Mesenchymal stem cell (in vitro differentiated cells and primary cell): Measurements from ENCODE around the gene MBD6.

Experiments
- DNase-seq: peaks from one replicate; pipeline ENCODE4 v3.0.0-alpha.2; 2013
- H2AFZ ChIP-seq: one replicate; pipeline ENCODE4 v1.6.1; 2013; ENCODE audit warnings: low read depth, mild to moderate bottlenecking, control low read depth, inconsistent platforms, low read length, moderate library complexity
- H2AK5ac ChIP-seq: 2 replicates; pipeline ENCODE4 v1.6.1; 2013; ENCODE audit warnings: low read length, moderate library complexity, mild to moderate bottlenecking, inconsistent platforms; ENCODE audit not compliant: severe bottlenecking
- H2BK120ac ChIP-seq: one replicate; pipeline ENCODE4 v1.6.1; 2013; ENCODE audit warnings: low read depth, mild to moderate bottlenecking, inconsistent platforms, low read length, moderate library complexity
- H2BK12ac ChIP-seq, 2 experiments: one replicate each; pipeline ENCODE4 v1.6.1; 2013; ENCODE audit warnings: inconsistent platforms in 2 of 2, low read length in 2 of 2, mild to moderate bottlenecking in 2 of 2, moderate library complexity in 2 of 2, control low read depth in 1 of 2
- H2BK15ac ChIP-seq: one replicate; pipeline ENCODE4 v1.6.1; 2013; ENCODE audit warnings: mild to moderate bottlenecking, low read depth, inconsistent platforms; ENCODE audit not compliant: poor library complexity, severe bottlenecking
- H2BK5ac ChIP-seq: 2 replicates; pipeline ENCODE4 v1.6.1; 2013; ENCODE audit warnings: low read depth, mild to moderate bottlenecking, low read length, control low read depth, inconsistent platforms; ENCODE audit not compliant: poor library complexity, severe bottlenecking
- H3K14ac ChIP-seq, 2 experiments: one replicate each; pipeline ENCODE4 v1.6.1; 2013; ENCODE audit warnings: inconsistent platforms in 2 of 2, low read length in 2 of 2, control low read depth in 1 of 2, mild to moderate bottlenecking in 1 of 2, moderate library complexity in 1 of 2
- H3K18ac ChIP-seq, 2 experiments: one replicate each; pipeline ENCODE4 v1.6.1; 2013; ENCODE audit warnings: inconsistent platforms in 2 of 2, low read length in 2 of 2, control low read depth in 1 of 2, low read depth in 1 of 2, mild to moderate bottlenecking in 1 of 2
- H3K23ac ChIP-seq, 2 experiments: one replicate each; pipeline ENCODE4 v1.6.1; 2013; ENCODE audit warnings: inconsistent platforms in 2 of 2, low read length in 2 of 2, mild to moderate bottlenecking in 2 of 2, moderate library complexity in 2 of 2, control low read depth in 1 of 2
- H3K27ac ChIP-seq: 2 replicates; pipeline ENCODE4 v1.5.1; 2013; ENCODE audit warnings: mild to moderate bottlenecking, moderate library complexity, low read length, control low read depth, inconsistent platforms; ENCODE audit not compliant: poor library complexity, severe bottlenecking
- H3K27me3 ChIP-seq, 2 experiments: 2 replicates each; pipeline versions ENCODE4 v1.6.1 to v1.7.0; 2013; ENCODE audit warnings: low read length in 2 of 2, mild to moderate bottlenecking in 2 of 2, moderate library complexity in 2 of 2, control low read depth in 1 of 2, inconsistent platforms in 1 of 2; ENCODE audit not compliant: control insufficient read depth in 1 of 2, insufficient read depth in 1 of 2
- H3K36me3 ChIP-seq, 2 experiments: 2 replicates each; pipeline versions ENCODE4 v1.6.1 to v1.7.0; 2013; ENCODE audit warnings: low read length in 2 of 2, control low read depth in 1 of 2, inconsistent platforms in 1 of 2, low read depth in 1 of 2, mild to moderate bottlenecking in 1 of 2; ENCODE audit not compliant: insufficient read depth in 2 of 2, control insufficient read depth in 1 of 2
- H3K4ac ChIP-seq, 2 experiments: one replicate each; pipeline ENCODE4 v1.6.1; 2013; ENCODE audit warnings: inconsistent platforms in 2 of 2, low read length in 2 of 2, mild to moderate bottlenecking in 2 of 2, moderate library complexity in 2 of 2, control low read depth in 1 of 2, low read depth in 1 of 2
- H3K4me1 ChIP-seq: 2 replicates; pipeline ENCODE4 v1.6.1; 2013; ENCODE audit warnings: low read depth, low read length, control low read depth; ENCODE audit not compliant: control insufficient read depth, insufficient read depth
- H3K4me2 ChIP-seq: 2 replicates; pipeline ENCODE4 v1.6.1; 2013; ENCODE audit warnings: low read length, mild to moderate bottlenecking, inconsistent platforms; ENCODE audit not compliant: poor library complexity, severe bottlenecking
- H3K4me3 ChIP-seq, 2 experiments: 2 replicates each; pipeline versions ENCODE4 v1.5.1 to v1.7.0; 2013; ENCODE audit warnings: low read length in 2 of 2, mild to moderate bottlenecking in 2 of 2, control low read depth in 1 of 2, low read depth in 1 of 2; ENCODE audit not compliant: insufficient read depth in 1 of 2
- H3K79me1 ChIP-seq: replicated peaks from 2 replicates; pipeline ENCODE4 v1.6.1; 2013; ENCODE audit warnings: mild to moderate bottlenecking, control low read depth, low read length, inconsistent platforms; ENCODE audit not compliant: poor library complexity, severe bottlenecking
- H3K9ac ChIP-seq: 2 replicates; pipeline ENCODE4 v1.7.0; 2013; ENCODE audit warnings: mild to moderate bottlenecking, low read length, moderate library complexity
- H3K9me3 ChIP-seq: 2 replicates; pipeline ENCODE4 v1.7.0; 2013; ENCODE audit warnings: mild to moderate bottlenecking, low read length; ENCODE audit not compliant: control insufficient read depth
- H4K8ac ChIP-seq: one replicate; pipeline ENCODE4 v1.6.1; 2013; ENCODE audit warnings: inconsistent platforms, mild to moderate bottlenecking, low read length, moderate library complexity
- H4K91ac ChIP-seq: one replicate; pipeline ENCODE4 v1.6.1; 2013; ENCODE audit warnings: mild to moderate bottlenecking, low read length, inconsistent platforms
- WGBS: methylation state at CpG from one replicate; pipeline ENCODE4 v1.1.7; 2013; ENCODE audit warnings: mixed read lengths; 5-methylcytosine and 5-hydroxymethylcytosine counted together

Gene MBD6

DNA sequence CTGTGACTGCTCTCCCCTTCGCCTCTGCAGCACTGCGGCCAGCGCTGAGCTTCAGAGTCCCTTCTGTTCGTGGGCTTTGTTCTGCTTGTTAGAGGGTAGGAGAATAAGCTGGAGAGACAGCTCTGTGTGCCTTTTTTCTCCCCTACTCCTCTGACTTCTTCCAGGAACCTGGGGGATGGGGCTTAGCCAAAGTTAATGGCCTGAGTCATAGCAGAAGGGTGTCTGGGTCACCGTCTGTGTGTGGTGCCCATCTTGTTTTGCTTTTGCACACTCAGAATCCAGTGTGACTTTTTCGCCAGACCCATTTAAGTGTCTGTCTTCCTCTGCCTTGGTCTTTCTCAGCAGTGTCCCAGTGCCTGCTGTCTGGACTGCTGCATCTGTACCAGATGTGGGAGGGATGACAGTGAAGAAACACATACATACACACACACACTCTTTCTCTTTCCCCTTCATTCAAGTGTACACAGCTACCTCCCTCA is 30.2 kb downstream of the MBD6 start:
- Histone ChIP-seq H3K14ac (no peak overlapping the region), H3K4ac (no peak overlapping the region), H4K8ac (no peak overlapping the region), H3K4me2 (no peak overlapping the region), H2BK15ac (no peak overlapping the region), H3K27ac (no peak overlapping the region), H3K23ac (no peak overlapping the region), H2BK5ac (no peak overlapping the region), H3K79me1 (no peaks in the 10 kb centered on the region), H3K18ac (no peak overlapping the region), H2AFZ (no peak overlapping the region), H3K36me3 (no peaks in the 10 kb centered on the region), H3K27me3 (peaks cover 28 to 44% of the 10 kb centered on the region in 2 experiments), H3K9ac (no peak overlapping the region), H2BK120ac (no peak overlapping the region), H3K9me3 (no peaks in the 10 kb centered on the region), H4K91ac (no peak overlapping the region), H3K4me3 (no peak overlapping the region), H2BK12ac (no peak overlapping the region), H2AK5ac (no peak overlapping the region), H3K4me1 (peaks cover 20% of the 10 kb centered on the region)
- WGBS = 14% methylated on average over 2 of the region's 6 CpGs
- DNase-seq = peak; percentile 78

- peaks cover 25 to 40% of the 10 kb centered on the region in 2 experiments for H3K27me3 ChIP-seq
- DNase-seq = no peak
These were observed 30.9 kb downstream of the MBD6 start for GRCh38 chr12:57553343-57554202.

DNA sequence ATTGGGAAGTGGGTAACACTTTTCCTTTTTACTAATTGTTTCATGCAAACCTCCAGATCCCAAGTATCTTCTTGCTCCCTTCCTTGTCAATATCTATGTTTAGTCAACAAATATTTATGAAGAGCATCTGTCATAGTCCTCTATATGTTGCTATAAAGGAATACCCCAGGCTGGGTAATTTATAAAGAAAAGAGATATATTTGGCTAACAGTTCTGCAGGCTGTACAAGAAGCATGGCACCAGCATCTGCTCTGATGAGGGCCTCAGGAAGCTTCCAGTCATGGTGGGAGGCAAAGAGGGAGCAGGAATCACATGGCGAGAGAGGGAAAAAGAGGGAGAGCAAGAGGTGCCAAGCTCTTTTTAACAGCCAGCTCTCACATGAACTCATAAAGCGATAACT is 31.8 kb downstream of the MBD6 start:
- H2AK5ac ChIP-seq = no peak overlapping the region
- no peak overlapping the region for H3K14ac ChIP-seq
- no peak overlapping the region for H2BK120ac ChIP-seq
- H3K27me3 ChIP-seq = peaks cover 16 to 31% of the 10 kb centered on the region in 2 experiments
- DNase-seq = no peak
- H3K9ac ChIP-seq = no peak overlapping the region
- no peak overlapping the region for H3K4ac ChIP-seq
- no peaks in the 10 kb centered on the region for H3K79me1 ChIP-seq
- peaks cover 18% of the 10 kb centered on the region for H3K4me1 ChIP-seq
- no peak overlapping the region for H2BK15ac ChIP-seq
- H4K91ac ChIP-seq = no peak overlapping the region
- no peak overlapping the region for H2BK12ac ChIP-seq
- H3K27ac ChIP-seq = no peak overlapping the region
- 100% methylated on average over 2 of the region's 2 CpGs for WGBS
- no peaks in the 10 kb centered on the region for H3K9me3 ChIP-seq
- no peak overlapping the region for H2BK5ac ChIP-seq
- H3K4me3 ChIP-seq = no peak overlapping the region
- no peaks in the 10 kb centered on the region for H3K36me3 ChIP-seq
- H3K23ac ChIP-seq = no peak overlapping the region
- no peak overlapping the region for H3K4me2 ChIP-seq
- no peak overlapping the region for H2AFZ ChIP-seq
- no peak overlapping the region for H4K8ac ChIP-seq
- no peak overlapping the region for H3K18ac ChIP-seq

More at GRCh38 chr12:57553343-57554202, 30.9 kb downstream of the MBD6 start:
- Histone ChIP-seq H3K9ac (no peak overlapping the region), H3K23ac (no peak overlapping the region), H3K27ac (no peak overlapping the region), H3K4me2 (no peak overlapping the region), H3K4ac (no peak overlapping the region), H2BK12ac (peak overlapping the region in 1 of 2 experiments; percentile 15), H3K4me1 (peaks cover 20% of the 10 kb centered on the region), H3K36me3 (no peaks in the 10 kb centered on the region), H4K8ac (no peak overlapping the region), H3K9me3 (no peaks in the 10 kb centered on the region), H2AFZ (no peak overlapping the region), H2BK15ac (no peak overlapping the region), H2BK5ac (no peak overlapping the region), H4K91ac (no peak overlapping the region), H2AK5ac (no peak overlapping the region), H3K14ac (no peak overlapping the region), H3K79me1 (no peaks in the 10 kb centered on the region), H3K4me3 (no peak overlapping the region), H2BK120ac (no peak overlapping the region), H3K18ac (no peak overlapping the region)
- WGBS = 65% methylated on average over 6 of the region's 7 CpGs

DNA sequence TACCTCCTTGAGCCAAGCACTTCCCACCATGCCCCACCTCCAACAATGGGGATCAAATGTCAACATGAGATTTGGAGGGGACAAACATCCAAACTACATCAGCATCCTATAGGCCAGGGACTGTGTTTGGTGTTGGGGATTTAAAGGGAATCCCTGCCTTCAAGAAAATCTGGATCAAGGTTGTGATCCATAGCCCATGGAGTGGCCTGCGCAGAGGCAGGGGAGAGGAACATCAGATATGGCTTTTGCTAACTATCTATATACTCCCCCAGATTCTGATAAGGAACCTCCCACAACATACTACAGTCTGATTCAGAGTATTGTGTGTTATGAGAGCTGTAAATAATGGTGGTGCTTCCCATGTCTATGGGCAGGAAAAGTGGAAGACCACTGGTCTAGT is 32.3 kb downstream of the MBD6 start:
- no peak overlapping the region for H2BK5ac ChIP-seq
- no CpG with 5 or more reads among the region's 1 CpG for WGBS

More for the DNA sequence above, 32.3 kb downstream of the MBD6 start:
- Histone ChIP-seq H4K91ac (no peak overlapping the region), H2AK5ac (no peak overlapping the region), H3K4me1 (peaks cover 13% of the 10 kb centered on the region), H2BK12ac (no peak overlapping the region), H3K23ac (no peak overlapping the region), H3K4ac (no peak overlapping the region), H2BK120ac (no peak overlapping the region), H3K4me2 (no peak overlapping the region), H2AFZ (no peak overlapping the region), H3K9ac (no peak overlapping the region), H3K14ac (no peak overlapping the region), H3K18ac (no peak overlapping the region), H3K36me3 (no peaks in the 10 kb centered on the region), H3K27ac (no peak overlapping the region), H3K4me3 (no peak overlapping the region), H3K9me3 (no peaks in the 10 kb centered on the region), H3K27me3 (peaks cover 13 to 29% of the 10 kb centered on the region in 2 experiments), H2BK15ac (no peak overlapping the region), H3K79me1 (no peaks in the 10 kb centered on the region), H4K8ac (no peak overlapping the region)
- DNase-seq = no peak
